NCI-H2171 (cell line): ENCODE measurements around the gene MEF2D.

Source experiments
- DNase-seq: peaks from one replicate; lab custom pipeline; 2025; lab: John Stamatoyannopoulos, UW

Gene MEF2D

GRCh38 chr1:156500543-156500792 is at the start of gene MEF2D:
MEF2D (minus strand) TSS chr1:156500775; CDS start chr1:156483292, 17,483 bp downstream.
- DNase-seq: no peak

- no peak for DNase-seq
These were observed 49.8 kb upstream of the MEF2D start for GRCh38 chr1:156550346-156550745.

GRCh38 chr1:156549831-156550230 is 49.3 kb upstream of the MEF2D start:
- no peak for DNase-seq

GRCh38 chr1:156549390-156549789 is 48.8 kb upstream of the MEF2D start:
- DNase-seq: no peak

GRCh38 chr1:156547982-156548381 is 47.4 kb upstream of the MEF2D start:
- no peak for DNase-seq

GRCh38 chr1:156547434-156547833 is 46.9 kb upstream of the MEF2D start:
- no peak for DNase-seq

GRCh38 chr1:156546267-156546666 is 45.7 kb upstream of the MEF2D start:
- no peak for DNase-seq

GRCh38 chr1:156544592-156545102 is 44.1 kb upstream of the MEF2D start:
- DNase-seq: no peak

GRCh38 chr1:156543066-156543465 is 42.5 kb upstream of the MEF2D start:
- no peak for DNase-seq

- no peak for DNase-seq
These were observed 40.4 kb upstream of the MEF2D start for GRCh38 chr1:156540955-156541354.

GRCh38 chr1:156539818-156540355 is 39.3 kb upstream of the MEF2D start:
- DNase-seq: no peak

- DNase-seq: no peak
These were observed 38.3 kb upstream of the MEF2D start for GRCh38 chr1:156538711-156539440.

- no peak for DNase-seq
These were observed 36.5 kb upstream of the MEF2D start for GRCh38 chr1:156537027-156537426.

- DNase-seq: no peak
These were observed 34.0 kb upstream of the MEF2D start for GRCh38 chr1:156534424-156535060.

- no peak for DNase-seq
These were observed 33.1 kb upstream of the MEF2D start for GRCh38 chr1:156533568-156534220.

GRCh38 chr1:156532374-156532773 is 31.8 kb upstream of the MEF2D start:
- no peak for DNase-seq

- no peak for DNase-seq
These were observed 29.4 kb upstream of the MEF2D start for GRCh38 chr1:156530006-156530405.

- DNase-seq: no peak
These were observed 28.4 kb upstream of the MEF2D start for GRCh38 chr1:156528875-156529425.

GRCh38 chr1:156528231-156528630 is 27.7 kb upstream of the MEF2D start:
- DNase-seq: no peak

GRCh38 chr1:156527584-156527983 is 27.0 kb upstream of the MEF2D start:
- no peak for DNase-seq

GRCh38 chr1:156525856-156526489 is 25.4 kb upstream of the MEF2D start:
- no peak for DNase-seq

- DNase-seq: no peak
These were observed 24.5 kb upstream of the MEF2D start for GRCh38 chr1:156525071-156525501.
